T-helper 2 cell treated with Interferon-gamma antibody and Interleukin-4, amounts not matched to agents 5 μg/mL and 100 μg/mL, for 36 hours (primary cell): ENCODE data around the gene TMEM11.

Experiments used
- DNase-seq: peaks from one replicate; pipeline ENCODE4 v3.0.0; 2021; ENCODE audit warnings: low spot score
- H3K27ac Mint-ChIP-seq: one replicate; pipeline ENCODE4 v1.8.0; 2021; ENCODE audit warnings: mild to moderate bottlenecking, mixed read lengths
- H3K27me3 Mint-ChIP-seq: one replicate; pipeline ENCODE4 v1.8.0; 2021; ENCODE audit warnings: low read depth, mixed read lengths
- H3K36me3 Mint-ChIP-seq: one replicate; pipeline ENCODE4 v1.8.0; 2021; ENCODE audit warnings: low read depth, mixed read lengths
- H3K4me1 Mint-ChIP-seq: one replicate; pipeline ENCODE4 v1.8.0; 2021; ENCODE audit warnings: low read depth, mixed read lengths
- H3K4me3 Mint-ChIP-seq: one replicate; pipeline ENCODE4 v1.8.0; 2022; ENCODE audit warnings: mild to moderate bottlenecking, moderate library complexity, mixed read lengths
- H3K9me3 Mint-ChIP-seq: one replicate; pipeline ENCODE4 v1.8.0; 2021; ENCODE audit warnings: mixed read lengths

TMEM11 gene

GRCh38 chr17:21162394-21162775 lies 51.6 kb downstream of the TMEM11 start:
- DNase-seq = no peak
- no peak overlapping the region for H3K27ac Mint-ChIP-seq
- no peaks in the 10 kb centered on the region for H3K27me3 Mint-ChIP-seq
- H3K36me3 Mint-ChIP-seq = no peaks in the 10 kb centered on the region
- H3K4me1 Mint-ChIP-seq = no peaks in the 10 kb centered on the region
- H3K9me3 Mint-ChIP-seq = no peaks in the 10 kb centered on the region
- H3K4me3 Mint-ChIP-seq = no peak overlapping the region

DNA sequence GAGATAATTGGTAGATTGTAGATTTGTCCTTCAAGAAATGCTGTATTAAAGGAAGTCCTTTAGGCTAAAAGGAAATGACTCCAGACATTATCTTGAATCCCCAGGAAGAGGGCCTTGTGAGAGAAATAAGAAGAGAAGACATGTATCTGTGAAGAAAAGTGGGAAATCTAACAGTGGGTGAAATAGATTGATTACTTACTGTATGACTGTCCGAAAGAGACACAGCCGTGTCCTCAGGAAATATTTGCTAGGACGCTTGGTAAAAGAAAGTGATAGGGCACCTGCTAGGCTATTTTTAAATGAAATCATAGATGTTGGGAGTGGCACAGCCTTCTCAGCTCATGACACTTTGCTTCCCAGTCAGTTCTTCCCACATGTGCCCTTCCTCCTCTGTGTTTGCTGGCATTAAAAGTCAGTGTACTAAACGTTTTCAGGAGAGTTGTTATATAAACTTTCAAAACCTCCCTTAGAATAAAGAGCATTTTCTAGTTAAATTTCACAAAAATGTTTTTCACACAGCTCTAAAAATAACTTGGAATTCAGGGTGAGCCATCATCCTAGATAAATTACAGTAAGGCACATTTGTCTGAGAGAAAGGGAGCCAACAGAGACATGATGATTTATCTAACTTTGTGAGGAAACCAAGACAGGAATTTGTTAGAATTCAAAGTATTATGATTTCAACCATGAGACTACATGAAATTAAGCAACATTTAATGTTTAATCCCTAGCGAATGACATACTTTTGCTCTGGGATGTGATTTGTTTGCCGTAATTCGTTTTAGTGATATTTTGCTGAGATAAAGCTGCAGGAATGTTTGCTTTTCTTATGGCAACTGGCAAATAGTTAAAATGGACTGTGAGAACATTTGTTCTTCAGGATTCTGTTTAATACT lies 52.2 kb downstream of the TMEM11 start:
- Mint-ChIP-seq H3K9me3 (peaks cover 5% of the 10 kb centered on the region), H3K27me3 (no peaks in the 10 kb centered on the region), H3K4me1 (no peaks in the 10 kb centered on the region), H3K27ac (no peak overlapping the region), H3K36me3 (no peaks in the 10 kb centered on the region), H3K4me3 (no peak overlapping the region)
- no peak for DNase-seq

GRCh38 chr17:21160401-21160800 lies 53.6 kb downstream of the TMEM11 start:
- H3K36me3 Mint-ChIP-seq = peaks cover 2% of the 10 kb centered on the region
- no peak for DNase-seq
- H3K4me3 Mint-ChIP-seq = no peak overlapping the region
- no peaks in the 10 kb centered on the region for H3K4me1 Mint-ChIP-seq
- H3K9me3 Mint-ChIP-seq = peaks cover 11% of the 10 kb centered on the region
- no peaks in the 10 kb centered on the region for H3K27me3 Mint-ChIP-seq
- no peak overlapping the region for H3K27ac Mint-ChIP-seq

DNA sequence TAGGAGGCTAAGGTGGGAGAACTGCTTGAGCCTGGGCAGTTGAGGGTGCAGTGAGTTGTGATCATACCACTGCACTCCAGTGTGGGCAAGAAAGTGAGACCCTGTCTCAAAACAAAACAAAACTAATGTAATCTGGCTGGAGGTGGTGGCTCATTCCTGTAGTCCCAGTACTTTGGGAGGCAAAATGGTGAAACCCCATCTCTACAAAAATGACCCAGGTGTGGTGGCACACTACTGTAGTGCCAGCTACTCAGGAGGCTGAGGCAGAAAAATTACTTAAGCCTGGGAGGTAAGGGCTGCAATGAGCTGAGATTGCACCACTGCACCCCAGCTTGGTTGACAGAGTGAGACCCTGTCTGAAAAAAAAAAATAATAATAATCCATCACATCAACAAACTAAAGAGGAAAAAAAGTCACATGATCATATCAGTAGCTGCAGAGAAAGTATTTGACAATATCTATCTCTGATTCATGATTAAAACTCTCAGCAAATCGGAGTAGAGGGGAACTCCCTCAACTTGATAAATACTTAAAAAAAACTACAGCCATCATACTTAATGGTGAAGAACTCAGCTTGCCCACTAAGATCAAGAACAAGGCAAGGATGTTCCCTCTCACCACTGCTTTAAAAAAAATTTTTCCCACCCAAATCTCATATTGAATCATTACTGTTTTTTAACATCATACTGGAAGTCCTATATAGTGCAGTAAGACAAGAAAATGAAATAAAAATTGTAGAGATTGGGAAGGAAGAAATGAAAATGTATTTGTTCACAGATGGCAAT lies 56.2 kb downstream of the TMEM11 start:
- Mint-ChIP-seq H3K4me3 (no peak overlapping the region), H3K9me3 (peaks cover 36% of the 10 kb centered on the region), H3K27me3 (no peaks in the 10 kb centered on the region), H3K27ac (no peak overlapping the region), H3K36me3 (peaks cover 2% of the 10 kb centered on the region), H3K4me1 (no peaks in the 10 kb centered on the region)
- no peak for DNase-seq

GRCh38 chr17:21152731-21153130 lies 61.2 kb downstream of the TMEM11 start:
- peaks cover 66% of the 10 kb centered on the region for H3K9me3 Mint-ChIP-seq
- peaks cover 3% of the 10 kb centered on the region for H3K4me1 Mint-ChIP-seq
- H3K27ac Mint-ChIP-seq = no peak overlapping the region
- H3K36me3 Mint-ChIP-seq = peaks cover 14% of the 10 kb centered on the region
- no peak overlapping the region for H3K4me3 Mint-ChIP-seq
- DNase-seq = no peak
- no peaks in the 10 kb centered on the region for H3K27me3 Mint-ChIP-seq

GRCh38 chr17:21149621-21150020 lies 64.3 kb downstream of the TMEM11 start:
- Mint-ChIP-seq H3K36me3 (peaks cover 27% of the 10 kb centered on the region), H3K27ac (no peak overlapping the region), H3K4me3 (no peak overlapping the region), H3K9me3 (peaks cover 58% of the 10 kb centered on the region), H3K4me1 (peaks cover 3% of the 10 kb centered on the region), H3K27me3 (no peaks in the 10 kb centered on the region)
- no peak for DNase-seq
